NK-92 (cell line): ENCODE data around the gene GRIK4.

Source experiments
- DNase-seq: peaks from one replicate; lab custom pipeline; 2025; ENCODE audit not compliant: unreplicated experiment; lab: John Stamatoyannopoulos, UW

The GRIK4 gene

GRCh38 chr11:120718171-120718570 lies 206.6 kb downstream of the GRIK4 start:
- DNase-seq, result no peak

- DNase-seq, result no peak
Measured at GRCh38 chr11:120719348-120719747, 207.8 kb downstream of the GRIK4 start.

- no peak for DNase-seq
Measured at GRCh38 chr11:120720760-120721159, 209.2 kb downstream of the GRIK4 start.

DNA sequence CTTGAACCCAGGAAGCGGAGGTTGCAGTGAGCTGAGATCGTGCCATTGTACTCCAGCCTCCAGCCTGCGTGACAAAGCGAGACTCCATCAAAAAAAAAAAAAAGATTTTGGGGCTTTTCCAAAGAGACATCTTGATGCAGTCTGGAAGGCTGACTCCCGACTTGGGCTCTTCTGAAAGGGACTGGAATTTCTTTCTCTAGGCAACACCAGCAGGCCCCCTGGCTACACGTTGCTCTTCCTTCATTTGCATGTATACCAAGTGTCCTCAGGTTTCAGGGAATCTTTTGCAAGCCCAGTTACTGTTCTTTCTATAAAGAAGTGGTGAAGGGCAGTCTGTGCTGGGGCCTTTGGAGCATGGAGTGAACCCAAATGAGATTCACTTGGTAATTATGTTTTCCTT lies 211.0 kb downstream of the GRIK4 start:
- DNase-seq, result no peak

GRCh38 chr11:120723751-120724150 lies 212.2 kb downstream of the GRIK4 start:
- DNase-seq, result no peak

GRCh38 chr11:120727752-120728151 lies 216.2 kb downstream of the GRIK4 start:
- no peak for DNase-seq

DNA sequence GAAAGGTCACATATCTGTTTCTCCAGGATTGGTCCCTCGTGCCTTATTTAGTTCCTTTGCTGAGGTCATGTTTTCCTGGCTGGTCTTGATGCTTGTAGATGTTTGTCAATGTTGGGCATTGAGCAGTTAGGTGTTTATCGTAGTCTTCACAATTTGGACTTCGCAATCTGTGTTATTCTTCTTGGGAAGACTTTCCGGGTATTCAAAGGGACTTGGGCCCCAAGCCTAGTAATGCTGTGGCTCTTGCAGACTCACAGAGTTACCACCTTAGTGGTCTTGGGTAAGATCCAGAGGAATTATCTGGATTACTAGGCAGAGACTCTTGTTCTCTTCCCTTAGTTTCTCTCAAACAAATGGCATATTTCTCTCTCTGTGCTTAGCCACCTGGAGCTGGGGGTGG lies 223.5 kb downstream of the GRIK4 start:
- no peak for DNase-seq

GRCh38 chr11:120738516-120739046 lies 227.0 kb downstream of the GRIK4 start:
- no peak for DNase-seq

DNA sequence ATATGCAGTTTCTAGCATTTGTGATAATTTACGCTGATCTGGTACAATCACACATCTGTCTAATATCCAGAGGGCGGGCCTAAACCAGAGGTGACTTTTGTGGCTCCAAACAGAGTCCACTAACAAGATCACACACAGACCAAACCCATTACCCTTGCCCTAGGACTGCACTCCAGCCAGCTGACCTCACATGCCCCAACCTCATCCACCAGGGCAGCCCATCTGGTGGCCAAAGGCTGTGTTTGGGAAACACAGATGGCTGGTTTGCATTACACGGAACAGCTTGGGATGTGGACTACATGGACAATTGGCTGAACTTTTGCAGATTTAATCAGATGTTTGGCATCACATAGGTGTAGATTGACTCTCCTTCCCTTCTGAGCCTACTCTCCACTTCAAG lies 228.2 kb downstream of the GRIK4 start:
- no peak for DNase-seq

GRCh38 chr11:120740380-120740779 lies 228.8 kb downstream of the GRIK4 start:
- no peak for DNase-seq

DNA sequence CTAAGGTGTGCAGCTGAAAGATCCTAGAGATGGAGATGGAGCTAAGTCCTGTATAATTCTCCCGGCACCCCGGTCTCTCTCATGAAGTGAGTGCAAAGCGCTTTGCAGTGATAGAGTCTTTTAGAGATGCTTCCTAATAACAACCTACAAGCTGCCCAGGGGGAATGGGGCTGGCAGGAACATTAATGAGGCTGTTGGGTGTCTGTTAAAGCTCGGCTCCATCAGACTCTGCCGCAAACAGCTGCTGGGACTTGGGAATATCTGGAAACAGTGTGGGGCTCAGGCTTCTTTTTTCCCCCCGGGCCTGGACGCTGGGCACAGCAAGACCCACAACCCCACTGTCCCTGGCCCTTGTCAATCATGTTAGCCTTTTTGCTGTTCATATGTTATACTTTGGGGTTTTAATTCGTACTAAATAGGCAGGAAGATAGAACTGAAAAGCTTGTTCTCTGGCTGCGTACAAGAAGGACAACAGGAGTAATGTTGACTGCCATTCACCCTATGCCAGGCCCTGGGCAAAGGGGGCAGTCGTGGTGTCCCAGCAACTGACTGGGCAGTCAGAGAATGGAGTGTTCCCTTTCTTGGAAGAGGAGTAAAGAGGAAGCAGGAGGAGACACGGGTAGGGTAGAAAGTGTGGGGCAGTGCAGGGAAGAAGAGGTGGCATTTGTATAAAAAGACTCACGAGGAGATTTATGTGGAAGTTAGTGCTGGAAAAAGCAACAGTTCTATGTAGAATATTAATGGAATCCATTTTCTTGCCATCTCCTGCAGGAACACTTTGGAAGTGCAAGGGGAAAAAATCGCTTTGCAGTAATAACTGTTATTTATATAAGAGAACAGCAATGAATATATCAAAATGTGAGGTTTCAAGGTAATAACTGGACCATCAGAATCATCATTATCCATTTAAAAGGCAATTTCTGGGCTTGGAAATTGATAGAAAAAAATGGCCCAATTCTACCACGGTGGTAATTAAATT lies 232.8 kb downstream of the GRIK4 start:
- DNase-seq, result no peak

DNA sequence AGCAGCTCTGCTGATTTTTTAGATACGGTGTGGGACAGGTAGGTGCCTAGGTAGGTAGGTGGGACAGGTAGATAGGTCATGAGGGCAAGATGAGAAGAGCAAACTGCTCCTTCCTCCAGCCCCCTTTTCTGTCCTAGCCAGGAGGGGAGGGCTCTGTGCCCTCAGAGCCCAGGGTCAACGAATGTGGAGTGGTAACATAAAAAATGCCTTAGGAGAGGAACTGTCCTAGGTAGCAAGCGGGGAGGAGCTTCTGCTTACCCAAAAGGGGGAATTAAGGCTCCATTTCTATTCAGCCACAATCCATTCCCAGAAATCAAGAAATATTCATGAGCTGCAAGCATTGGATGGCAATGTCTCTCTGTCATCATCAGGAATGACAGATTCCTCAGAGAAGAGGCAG lies 234.8 kb downstream of the GRIK4 start:
- no peak for DNase-seq

GRCh38 chr11:120746836-120747609 lies 235.5 kb downstream of the GRIK4 start:
- no peak for DNase-seq

DNA sequence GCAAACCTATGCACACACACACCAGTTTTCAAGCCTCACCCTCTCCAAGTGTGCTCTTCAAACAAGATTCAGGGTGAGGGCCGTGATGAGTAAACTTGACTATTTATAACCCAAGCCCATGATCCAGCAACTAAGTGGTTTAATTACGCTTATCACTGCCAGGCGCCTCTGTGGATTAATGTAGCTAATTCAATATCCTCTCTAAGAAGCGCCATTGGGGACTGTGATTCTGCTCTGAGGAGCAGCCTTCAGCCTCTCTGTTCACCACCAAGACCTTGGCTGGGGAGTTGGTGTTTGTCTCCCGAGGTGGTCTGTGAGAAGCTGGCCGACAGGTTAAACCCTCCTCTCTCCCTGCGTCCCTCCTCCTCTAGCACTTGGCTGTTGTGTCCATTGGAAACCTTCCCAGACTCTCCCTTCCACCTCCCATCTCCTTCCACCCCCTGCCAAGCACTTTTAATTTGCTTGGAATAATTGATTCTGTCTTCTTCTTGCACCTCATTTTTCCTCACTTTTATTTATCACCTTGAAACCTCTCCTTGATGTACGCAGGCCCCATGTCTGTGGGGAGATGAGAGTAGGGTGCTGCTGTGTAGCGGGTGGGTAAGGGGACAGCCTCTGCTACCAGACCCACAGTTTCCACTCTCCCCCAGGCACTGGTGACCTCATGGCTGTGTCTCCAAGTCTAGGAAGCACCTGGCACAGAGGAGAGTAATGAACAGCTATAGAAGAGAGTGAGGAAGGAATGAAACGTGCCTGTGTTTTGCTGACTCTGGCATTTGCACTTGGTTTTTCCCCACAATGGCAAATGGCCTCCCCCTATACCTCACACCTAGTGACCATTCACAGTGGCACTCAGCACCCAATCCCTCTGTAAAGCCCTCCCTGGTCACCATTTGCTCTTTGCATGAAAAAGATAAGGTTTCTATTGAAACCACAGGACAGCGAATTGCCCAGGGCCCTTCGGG lies 236.6 kb downstream of the GRIK4 start:
- DNase-seq, result no peak

GRCh38 chr11:120749395-120749794 lies 237.8 kb downstream of the GRIK4 start:
- no peak for DNase-seq

- DNase-seq, result no peak
Measured at GRCh38 chr11:120750647-120751549, 239.3 kb downstream of the GRIK4 start.

DNA sequence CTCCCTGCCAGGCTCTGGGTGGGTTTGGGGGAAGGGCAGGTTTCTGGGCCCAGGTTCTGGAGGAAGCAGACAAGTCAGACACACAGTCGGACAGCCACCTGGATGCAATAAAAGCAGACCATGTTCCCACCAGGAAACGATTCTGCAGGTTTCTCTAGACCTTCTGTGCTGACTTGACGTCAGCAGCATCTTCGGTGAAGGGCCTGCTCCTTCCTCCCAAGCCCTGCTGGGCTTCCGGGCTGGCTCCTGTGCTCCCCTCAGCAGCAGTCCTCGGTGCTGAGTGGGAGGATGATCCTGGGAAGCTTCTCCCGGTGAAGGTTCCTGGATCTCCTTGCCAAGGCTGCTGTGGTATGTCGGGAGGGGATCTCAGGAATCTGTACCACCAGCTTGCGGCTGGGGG lies 240.0 kb downstream of the GRIK4 start:
- no peak for DNase-seq

- DNase-seq, result no peak
Measured at GRCh38 chr11:120752668-120753067, 241.1 kb downstream of the GRIK4 start.

DNA sequence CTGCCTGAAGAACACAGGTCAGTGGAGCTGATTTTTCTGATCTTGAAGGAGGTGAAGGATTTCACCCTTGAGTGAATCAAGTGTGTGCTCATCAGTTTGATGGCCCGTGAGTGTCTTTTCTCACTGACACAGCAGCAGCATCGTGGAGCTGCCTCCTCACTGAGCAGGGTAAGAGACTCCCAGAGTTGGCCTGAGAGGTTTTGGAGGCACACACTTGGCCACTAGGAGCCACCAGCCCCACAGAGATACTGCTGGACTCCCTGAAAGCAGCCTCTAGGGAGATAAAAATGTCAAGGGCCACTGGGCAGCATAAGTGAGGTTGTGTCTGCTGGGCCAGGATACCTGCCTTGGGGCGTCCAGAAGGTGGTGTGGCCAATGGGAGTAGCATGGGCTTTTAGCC lies 245.4 kb downstream of the GRIK4 start:
- no peak for DNase-seq

DNA sequence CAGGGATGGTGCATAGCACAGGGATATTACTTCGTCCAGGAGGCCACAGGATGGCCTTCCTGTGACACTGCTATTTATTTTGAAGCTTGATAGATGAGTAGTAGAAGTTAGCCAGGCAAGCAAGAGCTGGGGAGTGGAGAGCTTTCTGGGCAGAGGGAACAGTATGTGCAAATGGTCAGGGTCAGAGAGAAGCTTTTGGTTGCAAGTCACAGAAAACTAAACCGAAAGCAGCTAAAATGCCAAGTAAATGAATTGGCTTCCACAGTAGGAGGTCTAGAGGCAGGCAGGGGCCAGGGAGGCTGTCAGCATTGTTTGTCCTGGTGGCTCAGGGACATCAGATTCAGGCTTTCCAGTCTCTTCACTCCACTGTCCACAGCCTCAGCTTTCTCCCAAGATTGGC lies 247.5 kb downstream of the GRIK4 start:
- no peak for DNase-seq
